Effector memory CD8-positive, alpha-beta T cell (primary cell): ENCODE results near the gene PSMA1.

Experiments
- ATAC-seq: fragments of 150-1000 bp; cut with Tn5 transposase; replicated peaks from 2 replicates; pipeline ENCODE4 v1.10.0; 2021; ENCODE audit warnings: mild to moderate bottlenecking, moderate library complexity
- DNase-seq, 3 experiments: peaks; one replicate each; pipeline ENCODE4 v3.0.0; 2021
- H3K27ac Mint-ChIP-seq, 2 donors: one replicate each; pipeline ENCODE4 v1.8.0; 2022; ENCODE audit warnings: mild to moderate bottlenecking in 2 of 2, mixed read lengths in 2 of 2, moderate library complexity in 2 of 2
- H3K27me3 Mint-ChIP-seq, 2 donors: one replicate each; pipeline ENCODE4 v1.8.0; 2022; ENCODE audit warnings: mixed read lengths in 2 of 2
- H3K36me3 Mint-ChIP-seq: one replicate; pipeline ENCODE4 v1.8.0; 2022; ENCODE audit warnings: mild to moderate bottlenecking, moderate library complexity, mixed read lengths; ENCODE audit not compliant: insufficient read depth
- H3K4me1 Mint-ChIP-seq, 2 donors: one replicate each; pipeline ENCODE4 v1.8.0; 2022; ENCODE audit warnings: low read depth in 2 of 2, mixed read lengths in 2 of 2
- H3K4me3 Mint-ChIP-seq, 2 donors: one replicate each; pipeline ENCODE4 v1.8.0; 2022; ENCODE audit warnings: mild to moderate bottlenecking in 2 of 2, mixed read lengths in 2 of 2, moderate library complexity in 2 of 2
- H3K9me3 Mint-ChIP-seq, 2 donors: one replicate each; pipeline ENCODE4 v1.8.0; 2022; ENCODE audit warnings: mixed read lengths in 2 of 2

PSMA1 gene

DNA sequence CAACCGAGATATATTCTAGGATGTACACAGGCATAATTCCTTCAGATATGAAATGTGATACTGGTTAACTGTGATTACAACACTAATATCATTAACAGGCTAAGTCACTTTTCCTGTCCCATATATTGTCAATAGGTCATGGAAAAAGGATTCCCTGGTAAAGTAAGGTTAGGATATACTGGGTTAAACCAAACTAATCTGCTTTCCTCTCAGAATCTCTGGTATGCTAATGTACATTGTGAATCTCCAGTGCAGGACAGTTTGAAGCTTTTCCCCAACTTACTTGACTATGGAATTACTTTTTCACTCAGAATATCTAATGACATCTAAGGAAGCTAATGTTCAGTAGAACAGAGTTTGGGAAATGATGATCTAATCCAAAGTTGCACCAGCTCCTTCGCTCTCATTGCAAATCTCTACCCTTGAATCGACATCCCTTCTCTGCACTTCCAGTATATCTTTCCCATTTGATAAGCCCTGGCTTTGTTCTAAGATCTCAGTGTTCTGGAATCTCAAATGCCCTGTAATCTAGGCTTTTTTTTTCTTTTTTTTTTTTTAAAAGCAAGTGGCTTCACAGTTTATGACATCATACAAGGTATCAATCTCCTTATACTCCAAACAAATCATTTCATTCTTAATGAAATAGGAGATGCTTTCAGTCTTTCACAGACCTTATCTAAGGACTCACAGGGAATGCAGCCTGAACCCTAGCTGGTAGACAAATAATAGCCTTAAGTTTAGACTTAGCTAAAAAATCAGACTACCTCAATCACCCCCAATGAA is 64.3 kb downstream of the PSMA1 start:
- Mint-ChIP-seq H3K36me3 (peaks cover 46% of the 10 kb centered on the region), H3K27ac (peak overlapping the region in 1 of 2 donors; percentile 45), H3K9me3 (no peaks in the 10 kb centered on the region), H3K4me1 (peaks cover 8 to 22% of the 10 kb centered on the region in 2 donors), H3K4me3 (no peak overlapping the region), H3K27me3 (no peaks in the 10 kb centered on the region)
- ATAC-seq (no peak), DNase-seq (no peak)
